Neural cell (in vitro differentiated cells): ENCODE results near the gene LPAR5. TPM values are rescaled to one million over a fixed set of nuclear protein-coding genes. Genes with fewer than 3 reads are reported as not detected.
A peak's percentile ranks its signal among the peaks of the same experiment; 100 is the strongest.

Source experiments
- H2AFZ ChIP-seq: fragments of 200-600, 300-800 bp; sonication (generic), shearing (Covaris generic); 2 replicates; pipeline ENCODE4 v1.6.0; 2014; ENCODE audit warnings: low read depth, mild to moderate bottlenecking, antibody characterized with exemption, low read length, moderate library complexity
- H3F3A ChIP-seq: fragments of 200-600 bp; shearing (Covaris generic); 2 replicates; pipeline ENCODE4 v1.6.1; 2016; ENCODE audit warnings: mild to moderate bottlenecking, moderate library complexity, mixed read lengths, antibody characterized with exemption, low read length; ENCODE audit not compliant: insufficient read depth, poor library complexity, severe bottlenecking
- H3K27ac ChIP-seq: fragments of 200-600, 300-800 bp; sonication (generic), shearing (Covaris generic); 2 replicates; pipeline ENCODE4 v1.5.1; 2014; ENCODE audit warnings: mild to moderate bottlenecking, low read length, moderate library complexity
- H3K27me3 ChIP-seq: fragments of 300-800, 200-600 bp; sonication (generic), shearing (Covaris generic); 2 replicates; pipeline ENCODE4 v1.6.0; 2014; ENCODE audit warnings: mild to moderate bottlenecking, low read depth, low read length, moderate library complexity; ENCODE audit not compliant: insufficient read depth
- H3K36me3 ChIP-seq: fragments of 300-800, 200-600 bp; sonication (generic), shearing (Covaris generic); 2 replicates; pipeline ENCODE4 v1.5.1; 2014; ENCODE audit warnings: mild to moderate bottlenecking, antibody characterized with exemption, low read length, moderate library complexity; ENCODE audit not compliant: insufficient read depth
- H3K4me2 ChIP-seq: fragments of 300-800, 200-600 bp; sonication (generic), shearing (Covaris generic); 2 replicates; pipeline ENCODE4 v1.6.0; 2014; ENCODE audit warnings: mild to moderate bottlenecking, low read length
- H3K4me3 ChIP-seq: fragments of 300-800, 200-600 bp; sonication (generic), shearing (Covaris generic); 2 replicates; pipeline ENCODE4 v1.5.1; 2014; ENCODE audit warnings: mild to moderate bottlenecking, low read length, moderate library complexity
- H3K79me2 ChIP-seq: fragments of 200-600 bp; shearing (Covaris generic); replicated peaks from 2 replicates; pipeline ENCODE4 v1.6.0; 2014; ENCODE audit warnings: mild to moderate bottlenecking, low read length, moderate library complexity; ENCODE audit not compliant: insufficient read depth
- H3K9ac ChIP-seq: fragments of 300-800, 200-600 bp; sonication (generic), shearing (Covaris generic); 2 replicates; pipeline ENCODE4 v1.6.1; 2016; ENCODE audit warnings: mild to moderate bottlenecking, low read length, mixed read lengths
- H3K9me2 ChIP-seq: fragments of 200-600 bp; shearing (Covaris generic); 2 replicates; pipeline ENCODE4 v1.6.1; 2016; ENCODE audit warnings: mild to moderate bottlenecking, low read length, mixed read lengths; ENCODE audit not compliant: insufficient read depth
- H3K9me3 ChIP-seq: fragments of 200-600, 300-800 bp; sonication (generic), shearing (Covaris generic); 2 replicates; pipeline ENCODE4 v1.6.1; 2016; ENCODE audit warnings: mild to moderate bottlenecking, mixed run types, low read length, moderate library complexity, mixed read lengths
- H4K20me1 ChIP-seq: fragments of 200-600 bp; shearing (Covaris generic); 2 replicates; pipeline ENCODE4 v1.6.1; 2016; ENCODE audit warnings: mild to moderate bottlenecking, mixed run types; ENCODE audit not compliant: insufficient read depth
- CTCF ChIP-seq: fragments of 450-650 bp; IDR thresholded peaks from 2 replicates; pipeline ENCODE4 v1.5.1; 2014; ENCODE audit warnings: antibody characterized with exemption, mild to moderate bottlenecking, moderate library complexity; ENCODE audit not compliant: poor library complexity, severe bottlenecking
- EP300 ChIP-seq: fragments of 450-650 bp; conservative IDR thresholded peaks from 2 replicates; pipeline ENCODE4 v1.6.1; 2014; ENCODE audit warnings: antibody characterized with exemption, mild to moderate bottlenecking, moderate library complexity; ENCODE audit not compliant: poor library complexity, severe bottlenecking
- EZH2 ChIP-seq: fragments of 200-600, 300-800 bp; shearing (Covaris generic), sonication (generic); IDR thresholded peaks from 2 replicates; pipeline ENCODE4 v1.6.1; 2014; ENCODE audit warnings: antibody characterized with exemption, low read length, borderline replicate concordance, mild to moderate bottlenecking; ENCODE audit not compliant: insufficient read depth, poor library complexity, severe bottlenecking
- MXI1 ChIP-seq: fragments of 450-650 bp; conservative IDR thresholded peaks from 2 replicates; pipeline ENCODE4 v1.6.1; 2014; ENCODE audit warnings: antibody characterized with exemption, mild to moderate bottlenecking; ENCODE audit not compliant: poor library complexity, severe bottlenecking
- POLR2AphosphoS5 ChIP-seq: IDR thresholded peaks from 2 replicates; pipeline ENCODE4 v1.6.1; 2012
- RAD21 ChIP-seq: fragments of 450-650 bp; conservative IDR thresholded peaks from 2 replicates; pipeline ENCODE4 v1.6.1; 2014; ENCODE audit warnings: antibody characterized with exemption, mild to moderate bottlenecking, moderate library complexity
- SMC3 ChIP-seq: fragments of 450-650 bp; conservative IDR thresholded peaks from 2 replicates; pipeline ENCODE4 v1.6.1; 2014; ENCODE audit warnings: antibody characterized with exemption, mild to moderate bottlenecking, moderate library complexity; ENCODE audit not compliant: poor library complexity
- TAF1 ChIP-seq: IDR thresholded peaks from 2 replicates; pipeline ENCODE4 v1.6.1; 2012; ENCODE audit warnings: low read depth
- polyA plus RNA-seq: library from polyadenylated mRNA; depleted of rRNA; stranded (reverse); fragments of >200 nt; gene quantifications from 2 replicates; pipeline ENCODE4 v1.2.3, GENCODE V29; 2014
- TF ChIP-seq, protein P1 (sequence below): IDR thresholded peaks from 2 replicates; pipeline ENCODE4 v1.6.1; 2012; ENCODE audit warnings: borderline replicate concordance

LPAR5 gene
- polyA plus RNA-seq, 1 donor from 2014 or later = not detected

DNA sequence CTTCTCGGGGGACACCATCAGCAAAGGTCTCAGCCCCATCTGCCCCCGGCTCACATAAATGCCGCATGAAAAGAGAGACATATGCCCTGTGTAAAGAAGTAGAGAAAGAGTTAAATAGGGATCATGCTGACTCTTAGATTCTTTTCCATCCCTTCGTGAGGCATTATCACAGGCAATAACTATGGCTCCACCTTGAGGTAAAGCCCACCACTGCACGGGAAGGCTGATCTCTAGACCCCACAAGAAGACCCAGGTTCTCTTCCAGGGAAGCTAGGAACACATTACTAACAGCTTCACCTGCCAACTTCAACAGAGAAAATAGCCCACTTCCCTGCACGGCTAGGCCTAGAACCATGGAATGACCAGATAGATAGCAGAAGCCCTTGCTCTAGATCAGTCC lies 53.6 kb downstream of the LPAR5 start:
- peaks cover 4% of the 10 kb centered on the region for H3K36me3 ChIP-seq
- H3K9ac ChIP-seq = no peak overlapping the region
- H3K9me3 ChIP-seq = no peaks in the 10 kb centered on the region
- H3K9me2 ChIP-seq = no peaks in the 10 kb centered on the region
- H3K27ac ChIP-seq = no peak overlapping the region
- H3K4me3 ChIP-seq = no peak overlapping the region
- H3K4me2 ChIP-seq = no peak overlapping the region
- no peaks in the 10 kb centered on the region for H4K20me1 ChIP-seq
- no peaks in the 10 kb centered on the region for H3K27me3 ChIP-seq
- H3K79me2 ChIP-seq = no peaks in the 10 kb centered on the region
- no peak overlapping the region for H2AFZ ChIP-seq
- no peak for TF ChIP-seq TAF1
- peak; percentile 44 for TF ChIP-seq CTCF
- H3F3A ChIP-seq = no peaks in the 10 kb centered on the region

- Histone ChIP-seq H4K20me1 (no peaks in the 10 kb centered on the region), H3K36me3 (peaks cover 14% of the 10 kb centered on the region)
Observed at GRCh38 chr12:6575648-6576047, 60.1 kb downstream of the LPAR5 start.

More at GRCh38 chr12:6575648-6576047, 60.1 kb downstream of the LPAR5 start:
- H3K9me3 ChIP-seq = no peaks in the 10 kb centered on the region
- no peak overlapping the region for H3K27ac ChIP-seq
- no peak overlapping the region for H3K4me2 ChIP-seq
- no peak overlapping the region for H3K9ac ChIP-seq
- H3K4me3 ChIP-seq = no peak overlapping the region
- H2AFZ ChIP-seq = no peak overlapping the region
- H3K27me3 ChIP-seq = no peaks in the 10 kb centered on the region
- no peaks in the 10 kb centered on the region for H3F3A ChIP-seq
- H3K9me2 ChIP-seq = no peaks in the 10 kb centered on the region
- no peaks in the 10 kb centered on the region for H3K79me2 ChIP-seq
- TF ChIP-seq SMC3 (no peak), POLR2AphosphoS5 (no peak), EZH2 (no peak), EP300 (no peak), RAD21 (no peak), TAF1 (no peak), MXI1 (no peak), CTCF (no peak)
- TF ChIP-seq, protein P1, sequence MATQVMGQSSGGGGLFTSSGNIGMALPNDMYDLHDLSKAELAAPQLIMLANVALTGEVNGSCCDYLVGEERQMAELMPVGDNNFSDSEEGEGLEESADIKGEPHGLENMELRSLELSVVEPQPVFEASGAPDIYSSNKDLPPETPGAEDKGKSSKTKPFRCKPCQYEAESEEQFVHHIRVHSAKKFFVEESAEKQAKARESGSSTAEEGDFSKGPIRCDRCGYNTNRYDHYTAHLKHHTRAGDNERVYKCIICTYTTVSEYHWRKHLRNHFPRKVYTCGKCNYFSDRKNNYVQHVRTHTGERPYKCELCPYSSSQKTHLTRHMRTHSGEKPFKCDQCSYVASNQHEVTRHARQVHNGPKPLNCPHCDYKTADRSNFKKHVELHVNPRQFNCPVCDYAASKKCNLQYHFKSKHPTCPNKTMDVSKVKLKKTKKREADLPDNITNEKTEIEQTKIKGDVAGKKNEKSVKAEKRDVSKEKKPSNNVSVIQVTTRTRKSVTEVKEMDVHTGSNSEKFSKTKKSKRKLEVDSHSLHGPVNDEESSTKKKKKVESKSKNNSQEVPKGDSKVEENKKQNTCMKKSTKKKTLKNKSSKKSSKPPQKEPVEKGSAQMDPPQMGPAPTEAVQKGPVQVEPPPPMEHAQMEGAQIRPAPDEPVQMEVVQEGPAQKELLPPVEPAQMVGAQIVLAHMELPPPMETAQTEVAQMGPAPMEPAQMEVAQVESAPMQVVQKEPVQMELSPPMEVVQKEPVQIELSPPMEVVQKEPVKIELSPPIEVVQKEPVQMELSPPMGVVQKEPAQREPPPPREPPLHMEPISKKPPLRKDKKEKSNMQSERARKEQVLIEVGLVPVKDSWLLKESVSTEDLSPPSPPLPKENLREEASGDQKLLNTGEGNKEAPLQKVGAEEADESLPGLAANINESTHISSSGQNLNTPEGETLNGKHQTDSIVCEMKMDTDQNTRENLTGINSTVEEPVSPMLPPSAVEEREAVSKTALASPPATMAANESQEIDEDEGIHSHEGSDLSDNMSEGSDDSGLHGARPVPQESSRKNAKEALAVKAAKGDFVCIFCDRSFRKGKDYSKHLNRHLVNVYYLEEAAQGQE = no peak
